Mammary epithelial cell (primary cell): ENCODE results near the gene RGS9BP.

Source experiments
- CTCF ChIP-seq, 2 donors: IDR thresholded peaks in 1 of 2; conservative IDR thresholded peaks in 1 of 2; 2 replicates each; pipeline ENCODE4 v1.5.1; 2011 to 2012; ENCODE audit warnings: inconsistent platforms in 2 of 2, low read length in 2 of 2, mild to moderate bottlenecking in 2 of 2, control low read depth in 1 of 2, low read depth in 1 of 2; ENCODE audit not compliant: insufficient read depth in 1 of 2; ENCODE audit errors: extremely low read depth in 1 of 2
- EZH2 ChIP-seq: IDR thresholded peaks from 2 replicates; pipeline ENCODE4 v1.6.1; 2012; ENCODE audit warnings: low read length, inconsistent platforms, borderline replicate concordance

GRCh38 chr19:32718286-32718685, 42.6 kb downstream of the RGS9BP start:
- TF ChIP-seq CTCF (conservative IDR thresholded peaks at IDR 0.05 in 1 of 2, IDR thresholded peaks at IDR 0.05 in 1 of 2; ENCODE audit: extremely low read depth in 1 of 2, insufficient read depth in 1 of 2, low read depth in 1 of 2, low read length in 2 of 2) = no peak
- TF ChIP-seq EZH2 = no peak
